ENCODE data around the gene CST9.

DNA sequence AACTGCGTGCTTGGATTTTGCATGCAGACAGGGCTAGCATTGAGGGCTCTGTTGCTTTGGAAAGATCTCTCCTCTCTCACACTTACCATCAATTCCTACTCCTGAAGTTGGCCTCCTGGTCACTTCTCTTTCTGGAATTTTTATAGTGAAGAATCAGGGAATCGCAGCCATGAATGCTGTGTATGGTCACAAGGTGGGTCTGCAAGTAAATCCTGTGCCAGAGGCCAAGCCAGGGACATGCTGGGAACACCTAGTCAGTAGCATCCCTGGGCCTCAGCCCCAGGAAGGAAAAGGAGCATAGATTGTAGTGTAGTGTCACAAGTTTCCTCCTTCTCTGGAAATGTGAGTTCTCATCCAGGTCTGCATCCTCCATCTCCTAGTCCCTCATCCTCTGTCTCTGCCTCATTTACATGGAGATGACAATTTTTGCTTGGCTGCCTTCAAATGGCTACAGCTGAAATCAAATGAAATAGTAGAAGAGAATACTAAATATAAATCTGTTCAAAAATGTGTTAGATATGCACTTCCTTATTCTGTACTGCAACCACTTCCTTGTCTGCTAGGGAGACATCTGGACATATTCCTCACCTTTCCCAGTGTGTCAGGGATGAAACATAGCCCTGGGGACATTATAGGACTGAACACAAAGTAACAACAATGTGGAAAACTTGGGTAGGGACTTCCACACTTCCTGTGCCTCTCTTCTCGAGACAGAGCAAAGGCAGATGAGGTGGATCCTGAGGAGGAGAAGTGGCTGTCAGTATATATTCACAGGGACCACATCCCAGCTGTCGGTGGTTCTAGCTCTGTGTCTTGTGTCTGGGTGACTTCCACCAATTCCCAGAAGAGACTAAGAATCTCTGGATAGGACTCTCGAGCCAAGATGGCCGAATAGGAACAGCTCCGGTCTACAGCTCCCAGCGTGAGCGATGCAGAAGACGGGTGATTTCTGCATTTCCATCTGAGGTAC lies 17.0 kb downstream of the CST9 start:
- TF ChIP-seq POLR2A (IDR thresholded peaks at IDR 0.05; ENCODE audit: low read depth): no peak
- TF ChIP-seq, protein P1, sequence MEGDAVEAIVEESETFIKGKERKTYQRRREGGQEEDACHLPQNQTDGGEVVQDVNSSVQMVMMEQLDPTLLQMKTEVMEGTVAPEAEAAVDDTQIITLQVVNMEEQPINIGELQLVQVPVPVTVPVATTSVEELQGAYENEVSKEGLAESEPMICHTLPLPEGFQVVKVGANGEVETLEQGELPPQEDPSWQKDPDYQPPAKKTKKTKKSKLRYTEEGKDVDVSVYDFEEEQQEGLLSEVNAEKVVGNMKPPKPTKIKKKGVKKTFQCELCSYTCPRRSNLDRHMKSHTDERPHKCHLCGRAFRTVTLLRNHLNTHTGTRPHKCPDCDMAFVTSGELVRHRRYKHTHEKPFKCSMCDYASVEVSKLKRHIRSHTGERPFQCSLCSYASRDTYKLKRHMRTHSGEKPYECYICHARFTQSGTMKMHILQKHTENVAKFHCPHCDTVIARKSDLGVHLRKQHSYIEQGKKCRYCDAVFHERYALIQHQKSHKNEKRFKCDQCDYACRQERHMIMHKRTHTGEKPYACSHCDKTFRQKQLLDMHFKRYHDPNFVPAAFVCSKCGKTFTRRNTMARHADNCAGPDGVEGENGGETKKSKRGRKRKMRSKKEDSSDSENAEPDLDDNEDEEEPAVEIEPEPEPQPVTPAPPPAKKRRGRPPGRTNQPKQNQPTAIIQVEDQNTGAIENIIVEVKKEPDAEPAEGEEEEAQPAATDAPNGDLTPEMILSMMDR (IDR thresholded peaks at IDR 0.05): no peak
- no peak for TF ChIP-seq POLR2AphosphoS5 (IDR thresholded peaks at IDR 0.05)

Data from esophagus muscularis mucosa (tissue), 3 donors.